HG02981 (cell line): Measurements from ENCODE around the gene BIN1.

Experiments
- ATAC-seq: cut with Tn5 transposase; IDR thresholded peaks from one replicate; pipeline ENCODE4 v1.9.1; 2021; ENCODE audit warnings: mild to moderate bottlenecking, moderate library complexity; ENCODE audit not compliant: unreplicated experiment

BIN1 gene

DNA sequence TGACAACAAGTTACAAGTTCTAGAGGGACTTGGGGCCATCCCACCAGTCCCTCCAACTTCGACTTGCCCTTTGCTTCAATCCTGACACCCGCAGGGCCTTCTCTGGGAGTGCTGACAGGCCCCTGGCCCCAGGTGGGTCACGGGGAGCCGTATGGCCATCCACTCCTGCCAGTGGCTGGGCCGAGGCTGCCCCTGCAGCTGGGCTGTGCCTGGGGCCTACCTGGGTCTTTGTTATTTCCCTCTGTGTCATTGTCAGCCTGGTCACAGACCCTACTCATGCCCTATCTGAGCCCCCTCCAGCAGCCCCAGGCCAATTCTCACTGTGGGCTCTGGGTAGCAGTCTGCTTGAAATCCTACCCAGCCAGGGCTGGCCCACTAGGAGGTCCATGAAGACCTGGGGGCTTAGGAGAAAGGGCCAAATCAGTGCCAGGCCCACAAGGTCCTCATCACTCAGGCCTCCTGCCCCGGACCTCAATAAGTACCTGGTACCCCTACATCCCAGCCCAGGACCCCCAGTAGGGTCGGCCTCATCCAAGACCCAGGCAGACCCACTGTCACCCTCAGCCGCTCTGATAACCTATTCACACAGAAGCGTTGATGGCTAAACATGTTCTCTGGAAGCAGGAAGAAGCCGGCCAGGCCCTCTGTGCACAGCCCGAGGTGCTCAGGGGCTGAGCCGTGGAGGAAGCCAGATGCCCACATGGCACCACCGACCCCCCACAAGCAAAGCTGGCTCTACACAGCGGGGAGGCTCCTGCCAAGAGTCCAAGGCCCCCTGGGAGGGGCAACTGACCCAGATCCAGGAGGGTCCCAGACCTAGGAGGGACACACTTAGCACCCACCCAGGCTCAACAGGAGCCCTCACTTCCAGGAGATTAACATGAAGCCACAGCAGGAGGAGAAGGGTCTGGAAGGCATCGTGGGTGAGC lies 57.7 kb downstream of the BIN1 start:
- ATAC-seq: no peak

DNA sequence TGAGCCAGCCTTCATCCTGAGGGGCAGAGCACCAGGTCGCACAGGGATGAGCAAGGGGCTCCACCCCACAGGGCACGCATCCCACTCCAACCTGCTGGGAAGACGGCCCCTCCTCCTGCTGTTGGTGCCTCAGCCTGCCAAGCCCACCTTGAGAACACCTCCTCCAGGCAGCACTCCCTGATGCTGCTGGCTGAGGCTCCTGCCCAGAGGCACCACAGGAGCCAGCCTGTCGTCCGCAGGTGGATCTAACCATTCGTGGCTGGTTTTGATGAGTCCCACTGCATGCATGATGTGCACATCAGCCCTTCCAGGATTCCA lies 58.4 kb downstream of the BIN1 start:
- no peak for ATAC-seq

DNA sequence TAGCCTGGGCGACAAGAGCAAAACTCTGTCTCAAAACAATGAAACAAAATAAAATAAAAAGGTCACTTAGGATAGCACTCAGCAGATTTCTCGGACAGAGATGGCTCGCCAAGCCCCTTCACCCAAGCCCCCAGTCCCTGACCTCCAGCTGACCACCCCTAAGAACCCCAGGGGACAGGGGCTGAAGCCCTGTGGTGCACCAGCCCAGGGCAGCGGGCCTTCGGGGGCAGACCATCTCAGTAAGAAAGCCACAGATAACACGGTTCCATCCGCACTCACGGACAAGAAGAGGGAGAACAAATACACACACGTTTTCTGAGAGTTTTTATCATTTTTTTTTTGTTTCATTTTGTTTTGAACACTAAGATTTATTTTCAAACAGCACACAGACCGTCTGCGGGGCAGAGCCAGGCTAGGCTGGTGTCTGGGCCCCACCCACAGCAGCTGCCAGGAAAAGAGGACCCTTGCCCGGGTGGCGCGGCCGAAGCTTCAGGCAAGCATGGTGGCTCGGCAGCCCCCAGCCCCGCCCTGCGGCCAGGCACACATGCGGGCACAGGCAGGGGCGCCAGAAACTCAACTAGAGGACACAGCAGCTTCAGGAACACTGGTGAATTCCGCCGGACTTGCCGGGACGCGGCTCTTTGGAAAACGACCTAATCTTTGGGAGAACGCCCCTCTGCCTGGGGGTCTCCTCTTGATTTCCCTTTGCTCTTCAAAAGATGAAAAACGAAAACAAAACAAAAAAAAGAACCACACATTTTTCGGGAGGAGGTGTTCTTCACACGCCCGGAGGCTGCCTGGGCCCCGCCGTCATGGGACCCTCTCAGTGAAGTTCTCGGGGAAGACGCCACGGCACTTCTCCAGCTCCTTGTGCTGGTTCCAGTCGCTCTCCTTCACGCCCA lies 59.0 kb downstream of the BIN1 start:
- ATAC-seq: no peak

DNA sequence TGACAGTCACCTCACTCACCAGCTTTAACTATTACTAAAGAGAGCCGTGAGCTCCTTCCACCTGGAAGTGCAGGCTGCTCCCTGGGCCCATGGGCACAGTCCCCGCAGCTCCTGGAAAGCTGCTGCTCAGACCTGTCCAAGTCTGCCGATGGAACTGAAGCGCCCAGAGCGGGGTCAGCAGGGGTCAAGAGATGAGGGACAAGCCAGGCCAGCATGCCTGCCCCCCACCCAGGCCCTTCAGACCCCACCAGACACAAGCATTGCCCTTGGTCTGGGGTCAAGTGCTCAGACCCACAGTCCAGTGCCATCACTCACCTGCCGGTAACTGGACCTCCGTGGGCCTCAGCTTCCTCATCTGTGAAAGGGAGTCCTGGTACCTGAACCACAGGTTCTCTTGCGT lies 59.9 kb downstream of the BIN1 start:
- ATAC-seq: no peak

DNA sequence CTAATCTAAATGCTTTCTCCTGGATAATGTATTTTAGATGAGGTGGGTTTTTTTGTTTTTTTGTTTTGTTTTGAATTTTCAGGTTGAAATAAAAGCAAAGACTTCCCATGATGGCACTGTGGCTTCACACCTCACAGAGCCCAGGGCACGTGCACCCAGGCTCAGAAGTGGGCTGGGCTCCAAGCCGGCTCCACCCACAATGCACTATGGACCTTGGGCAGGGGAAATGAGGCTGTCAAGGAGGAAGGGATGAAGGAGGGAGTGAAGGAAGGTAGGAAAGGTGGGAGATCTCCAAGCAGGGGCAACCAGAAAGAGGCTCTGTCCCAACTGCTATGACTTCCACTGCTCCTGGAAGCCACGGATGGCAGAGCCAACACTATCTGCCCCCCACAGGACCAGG lies 60.4 kb downstream of the BIN1 start:
- no peak for ATAC-seq

DNA sequence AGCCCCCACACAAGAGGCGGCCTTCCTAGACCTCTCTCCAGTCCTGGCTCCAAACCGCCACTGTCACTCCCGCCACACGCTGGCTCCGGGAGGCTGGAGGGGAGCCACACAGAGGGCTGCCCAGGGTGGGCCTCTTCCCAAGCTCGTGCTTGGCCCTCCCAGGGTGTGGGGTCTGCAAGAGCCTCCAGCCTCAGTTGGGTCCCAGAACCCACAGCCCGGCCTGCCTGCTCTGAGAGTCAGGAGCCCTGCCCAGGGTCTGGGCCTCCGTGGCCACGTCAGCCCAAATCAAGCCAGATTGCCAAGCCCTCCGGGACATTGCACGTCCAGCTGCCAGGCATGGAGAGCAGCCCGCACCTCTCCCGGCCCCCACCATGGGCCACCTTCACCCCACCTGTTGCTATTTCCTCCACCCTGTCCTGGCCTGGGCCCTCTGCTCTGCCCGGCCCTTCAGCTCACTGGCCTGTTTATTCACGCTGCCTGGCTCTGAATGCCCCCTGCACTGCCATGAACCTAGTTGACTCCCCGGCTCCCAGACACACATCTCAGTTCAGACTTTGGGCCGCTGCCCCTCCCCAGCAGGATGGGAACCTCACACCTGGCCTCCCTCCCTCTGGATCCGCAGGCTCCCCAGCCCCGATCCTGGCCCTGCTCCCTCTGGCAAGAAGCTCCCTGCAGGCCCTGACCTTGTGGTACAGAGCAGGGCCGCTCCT lies 61.0 kb downstream of the BIN1 start:
- ATAC-seq: no peak

DNA sequence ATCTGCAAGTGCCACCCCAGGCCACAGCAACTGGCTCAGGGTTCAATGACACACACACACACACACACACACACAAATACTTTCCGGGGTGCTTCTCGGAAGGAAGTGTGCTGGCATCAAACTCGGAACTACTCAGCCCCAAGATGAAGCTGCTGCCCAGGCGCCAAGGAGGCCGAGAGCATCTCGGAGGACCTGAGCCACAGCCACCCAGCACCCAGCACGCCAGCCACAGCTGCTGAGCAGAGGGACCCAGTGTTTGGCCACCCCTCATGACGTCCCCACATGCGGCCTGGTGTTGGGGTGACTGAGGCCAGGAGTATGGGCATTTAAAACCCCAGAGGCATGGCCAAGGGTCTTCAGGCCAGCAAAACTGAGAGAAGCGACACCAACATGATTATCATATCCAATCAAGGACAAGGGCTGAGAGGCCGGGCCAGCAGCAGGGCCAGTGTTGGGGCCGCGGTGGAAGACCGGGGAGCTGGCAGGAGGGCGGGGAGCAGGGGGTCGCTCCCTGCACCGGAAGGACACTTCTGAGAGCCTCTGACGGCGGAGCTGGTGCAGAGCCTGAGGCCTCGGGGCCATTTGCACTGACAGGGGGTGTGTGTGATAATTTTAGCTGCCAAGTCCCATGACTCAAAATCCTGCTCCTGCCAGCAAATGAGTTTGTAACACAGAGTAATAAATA lies 61.8 kb downstream of the BIN1 start:
- ATAC-seq: no peak

DNA sequence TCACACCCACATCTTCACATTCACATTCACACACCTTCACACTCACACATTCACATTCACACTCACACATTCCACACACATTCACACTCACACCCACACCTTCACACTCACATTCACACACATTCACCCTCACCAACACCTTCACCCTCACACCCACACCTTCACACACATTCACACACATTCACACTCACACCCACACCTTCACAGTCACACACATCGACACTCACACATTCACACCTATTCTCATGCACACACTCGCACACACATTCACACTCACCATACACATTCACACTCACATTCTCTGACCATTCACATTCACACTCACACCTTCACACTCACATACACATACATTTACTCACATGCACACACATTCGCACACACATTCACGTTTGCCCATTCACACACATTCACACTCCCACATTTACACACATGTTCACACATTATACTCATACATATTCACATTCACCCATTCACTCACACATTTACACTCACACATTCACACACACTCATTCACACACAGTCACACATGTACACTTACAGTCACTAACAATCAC lies 62.7 kb downstream of the BIN1 start:
- ATAC-seq: no peak

DNA sequence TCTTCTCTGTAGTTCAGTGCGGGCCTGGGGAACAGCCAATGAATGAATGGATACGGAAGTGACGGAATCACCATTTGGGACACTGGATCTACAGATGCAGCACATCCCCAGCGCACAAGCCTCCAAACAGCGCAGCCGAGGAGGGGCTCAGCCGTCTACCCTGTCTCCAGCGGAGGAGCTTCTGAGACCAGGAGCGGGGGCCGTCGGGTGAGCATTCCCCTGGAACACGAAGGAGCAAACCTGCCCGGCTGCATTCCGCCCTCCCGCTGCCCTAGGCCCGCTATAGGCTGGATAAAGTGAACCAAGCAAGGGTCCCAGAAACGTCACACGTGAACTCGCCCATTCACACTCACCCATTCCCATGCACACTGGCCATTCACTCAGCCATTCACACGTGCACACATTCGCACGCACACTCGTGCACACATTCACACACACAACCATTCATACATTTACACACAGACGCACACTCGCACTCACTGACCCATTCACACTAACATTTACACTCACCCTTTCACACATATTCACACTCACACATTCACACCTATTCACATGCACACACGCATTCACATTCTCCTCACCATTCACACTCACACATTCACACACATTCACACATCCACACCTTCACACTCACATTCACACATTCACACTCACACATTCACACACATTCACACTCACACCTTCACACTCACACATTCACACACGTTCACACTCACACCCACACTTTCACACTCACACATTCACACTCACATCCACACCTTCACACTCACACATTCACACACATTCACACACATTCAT lies 63.4 kb downstream of the BIN1 start:
- no peak for ATAC-seq

DNA sequence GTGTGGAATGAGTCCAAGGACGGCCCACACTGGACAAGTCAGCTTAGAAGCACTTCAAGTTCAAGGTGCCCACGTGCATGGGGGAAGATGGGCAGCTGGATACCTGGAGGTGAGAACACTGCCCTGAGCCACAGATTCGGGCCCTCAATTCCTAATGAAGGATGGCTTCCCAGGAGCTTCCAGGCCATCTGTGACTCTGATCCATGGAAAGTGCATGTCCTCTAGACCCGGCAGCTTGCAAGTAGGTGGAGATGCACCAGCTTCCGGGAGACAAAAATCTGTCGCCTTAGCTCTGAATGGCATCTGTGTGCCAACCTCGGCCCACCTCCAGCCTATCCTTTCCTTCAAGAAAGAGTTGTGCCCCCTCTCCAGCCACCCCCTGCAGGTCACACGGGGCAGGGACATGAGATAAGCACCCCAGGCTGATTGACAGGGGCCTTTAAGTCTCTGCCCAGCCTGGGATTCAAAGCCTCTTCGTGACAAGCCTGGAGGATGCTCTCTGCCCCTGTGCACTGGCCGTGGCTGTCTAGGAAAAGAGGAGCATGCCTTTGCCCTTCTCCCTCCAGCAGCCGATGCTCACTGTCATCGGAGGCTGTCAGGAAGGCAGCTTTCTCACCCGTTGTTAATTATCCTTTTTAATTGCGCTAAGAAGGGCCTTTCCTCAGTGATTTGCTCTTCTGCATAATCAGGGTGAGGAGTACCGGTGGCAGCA lies 65.5 kb downstream of the BIN1 start:
- ATAC-seq: no peak

DNA sequence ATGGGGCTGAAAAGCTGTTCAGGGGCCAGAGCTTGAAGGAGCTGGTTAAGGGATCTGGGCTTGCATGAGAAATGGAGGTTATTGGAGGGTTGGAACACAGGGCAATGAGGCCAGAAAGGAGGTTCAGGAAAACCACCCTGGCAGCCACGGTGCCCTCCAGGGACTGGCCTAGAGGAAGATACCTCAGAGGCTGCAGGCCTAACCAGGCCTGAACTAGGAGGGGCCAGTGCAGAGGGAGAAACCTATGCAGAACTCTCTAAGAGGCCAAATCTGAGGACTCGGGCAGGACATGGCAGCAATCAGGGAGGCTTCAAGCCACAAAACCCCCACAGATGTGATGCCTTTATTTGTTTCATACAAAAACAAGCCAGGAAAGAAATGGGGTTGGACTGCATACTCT lies 66.8 kb downstream of the BIN1 start:
- ATAC-seq: no peak

DNA sequence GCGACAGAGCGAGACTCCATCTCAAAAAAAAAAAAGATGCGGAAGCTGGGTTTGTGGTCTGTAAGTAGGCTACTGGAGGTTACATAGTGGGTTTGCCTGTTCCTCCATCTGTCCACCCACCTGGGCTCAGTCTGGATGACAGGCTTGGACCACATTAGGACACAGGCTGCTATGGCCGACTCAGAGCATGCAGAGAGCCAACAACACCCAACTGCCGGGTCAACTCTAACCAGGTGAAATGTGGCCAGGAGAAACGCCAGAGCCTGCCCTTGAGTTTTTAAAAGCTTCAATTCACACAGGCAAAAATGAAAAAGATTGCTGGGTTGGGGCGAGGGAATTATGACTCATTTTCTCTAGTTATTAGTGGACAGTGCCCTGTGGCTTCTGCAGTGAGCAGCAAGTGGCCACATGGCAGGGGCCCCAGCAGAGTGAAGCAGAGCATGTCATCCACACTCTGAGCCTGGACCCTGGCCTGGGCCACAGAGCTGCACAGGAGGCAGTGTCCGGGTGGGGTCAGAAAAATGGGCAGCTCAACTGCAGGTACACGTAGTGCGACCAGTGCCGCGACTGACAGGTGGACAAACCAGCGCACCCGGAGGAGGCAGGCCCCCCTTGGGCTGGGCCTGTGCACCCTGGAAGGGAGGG lies 67.4 kb downstream of the BIN1 start:
- ATAC-seq: peak; percentile 58

DNA sequence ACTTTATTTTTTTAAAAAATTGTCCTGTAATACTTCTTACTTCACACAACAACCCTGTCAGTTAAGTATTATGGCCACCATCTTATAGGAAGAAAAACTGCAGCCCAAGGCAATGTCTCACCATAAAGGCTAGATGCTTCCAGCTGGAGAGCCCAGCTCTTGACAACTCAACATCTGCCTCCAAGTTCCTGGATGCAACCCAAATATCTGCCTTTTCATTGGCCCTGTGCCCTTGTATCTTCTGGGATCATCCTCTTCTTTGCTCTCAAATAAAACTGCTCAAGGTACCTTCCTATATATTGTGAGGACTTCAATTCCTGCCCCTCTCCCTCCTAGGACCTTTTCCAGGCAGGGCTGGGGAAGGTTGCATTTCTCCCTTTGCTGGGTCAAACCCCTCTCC lies 69.5 kb downstream of the BIN1 start:
- no peak for ATAC-seq

DNA sequence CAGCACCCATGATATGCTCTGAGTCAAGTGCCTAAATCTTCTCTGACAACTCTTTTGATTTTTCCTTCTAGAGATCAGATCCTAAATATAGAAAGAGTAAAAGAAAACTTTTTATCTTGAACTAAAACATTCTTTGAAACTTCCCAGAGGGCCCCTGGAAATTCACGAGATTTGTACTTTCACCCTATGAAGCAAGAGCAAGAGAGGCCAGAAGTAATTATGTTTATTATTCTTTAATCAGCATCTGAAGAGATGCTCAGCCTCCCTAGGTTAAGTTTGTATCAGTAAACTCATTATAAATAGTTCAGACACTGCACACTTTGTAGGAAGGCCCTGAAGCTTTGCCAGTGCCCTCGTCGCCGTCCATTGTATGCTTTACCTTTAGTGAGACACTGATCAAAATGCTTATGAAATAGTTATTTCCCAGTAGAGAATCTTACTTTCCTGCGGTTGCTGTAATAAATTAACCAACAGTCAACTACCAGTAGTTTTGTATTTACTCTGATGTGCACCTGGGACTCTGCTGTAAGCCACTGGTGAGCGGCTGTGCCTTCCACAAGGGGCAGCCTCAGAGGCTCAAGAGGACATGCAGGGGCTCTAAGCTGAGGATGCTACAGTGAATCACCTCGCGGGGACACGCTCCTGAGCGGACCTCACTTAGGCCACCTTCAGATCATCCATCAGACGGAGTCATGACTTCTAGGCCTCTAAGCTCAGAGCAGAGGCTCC lies 71.9 kb downstream of the BIN1 start:
- peak; percentile 68 for ATAC-seq

DNA sequence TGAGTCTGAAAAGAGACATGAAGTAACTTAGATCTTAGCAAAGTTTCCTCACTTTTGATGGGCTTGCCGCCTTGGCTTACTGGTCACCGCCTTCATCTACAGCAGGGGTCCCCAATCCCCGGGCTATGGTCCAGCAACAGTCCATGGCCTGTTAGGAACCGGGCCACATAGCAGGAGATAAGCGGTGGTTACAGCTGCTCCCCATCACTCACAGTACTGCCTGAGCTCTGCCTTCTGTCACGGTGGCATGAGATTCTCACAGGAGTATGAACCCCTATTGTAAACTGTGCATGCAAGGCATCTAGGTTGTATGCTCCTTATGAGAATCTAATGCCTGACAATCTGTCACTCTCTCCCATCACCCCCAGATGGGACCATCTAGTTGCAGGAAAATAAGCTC lies 72.9 kb downstream of the BIN1 start:
- ATAC-seq: no peak

DNA sequence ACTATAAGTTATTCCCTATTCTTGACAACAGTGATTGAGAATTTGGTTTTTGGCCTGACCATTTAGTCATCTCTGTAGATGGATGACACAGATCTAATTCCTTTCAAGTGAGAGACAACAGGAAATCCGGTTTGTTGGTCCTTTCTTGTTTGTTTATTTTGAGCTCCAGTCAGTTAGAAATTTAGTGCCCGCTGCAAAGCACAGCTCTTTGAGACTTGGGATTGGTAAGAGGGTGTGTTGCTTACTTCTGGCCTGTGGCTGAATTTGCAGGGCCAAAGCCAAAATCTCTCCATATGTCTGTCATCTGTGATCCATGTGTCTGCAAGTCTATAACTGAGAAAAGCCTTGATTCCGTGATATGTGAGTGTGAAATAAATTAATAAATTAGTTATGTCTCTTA lies 74.3 kb downstream of the BIN1 start:
- no peak for ATAC-seq

DNA sequence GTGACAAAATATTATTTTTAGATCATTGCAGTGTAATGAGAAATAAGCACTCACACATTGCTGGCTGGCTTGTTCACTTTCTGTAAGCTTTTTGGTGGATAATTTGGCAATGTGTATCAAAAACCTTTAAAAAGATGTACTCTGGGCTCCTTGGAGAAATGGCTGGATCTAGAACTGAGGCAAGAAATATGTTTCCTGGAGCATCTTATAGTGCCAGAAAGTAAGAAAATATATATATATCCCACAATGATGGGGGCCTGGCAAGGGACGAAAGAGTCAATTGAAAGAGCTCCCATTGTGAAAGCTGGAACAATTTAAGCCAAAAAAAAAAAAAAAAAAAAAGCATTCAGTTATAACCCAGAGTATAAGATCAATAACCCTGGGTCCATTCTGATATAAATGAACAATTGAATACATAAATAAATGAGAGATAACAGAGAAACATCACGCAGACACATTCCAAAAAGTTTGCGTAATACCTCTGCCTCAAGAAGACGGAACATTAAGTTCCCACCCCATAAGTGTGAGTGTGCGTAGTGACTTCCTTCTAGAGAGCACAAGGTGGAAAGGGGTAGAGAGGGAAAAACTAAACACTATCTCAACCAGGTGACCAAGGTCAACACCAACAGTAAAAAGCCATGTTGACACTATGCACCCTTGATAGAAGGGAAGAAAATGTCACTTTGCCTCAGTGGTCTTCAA lies 77.5 kb downstream of the BIN1 start:
- ATAC-seq: no peak
